Lung (tissue), 12 donors: ENCODE results near the gene GAS5. TPM values are rescaled to one million over a fixed set of nuclear protein-coding genes. Genes with fewer than 3 reads are reported as not detected.

Source experiments
- ATAC-seq: fragments of 200-7000 bp; cut with Tn5 transposase; one replicate; pipeline ENCODE4 v1.9.1; 2020; ENCODE audit warnings: moderate number of reproducible peaks; ENCODE audit not compliant: insufficient read depth, low FRiP score
- DNase-seq, 3 donors: peaks; one replicate each; pipeline ENCODE4 v3.0.0-alpha.2; 2013 to 2017
- H3K27ac ChIP-seq, 2 donors: one replicate each; pipeline ENCODE4 v1.5.1; 2013; ENCODE audit warnings: mild to moderate bottlenecking in 2 of 2, moderate library complexity in 2 of 2, control low read depth in 1 of 2, inconsistent platforms in 1 of 2, low read depth in 1 of 2, low read length in 1 of 2
- H3K27me3 ChIP-seq, 3 donors: one replicate each; pipeline ENCODE4 v1.5.1; 2013; ENCODE audit warnings: low read length in 2 of 3; ENCODE audit not compliant: control insufficient read depth in 3 of 3, insufficient read depth in 3 of 3
- H3K36me3 ChIP-seq, 4 donors: one replicate each; pipeline ENCODE4 v1.5.1; 2013; ENCODE audit warnings: low read length in 4 of 4, mild to moderate bottlenecking in 1 of 4, moderate library complexity in 1 of 4; ENCODE audit not compliant: control insufficient read depth in 4 of 4, insufficient read depth in 4 of 4
- H3K4me1 ChIP-seq, 5 donors: one replicate each; pipeline ENCODE4 v1.5.1; 2013; ENCODE audit warnings: low read length in 5 of 5, mild to moderate bottlenecking in 2 of 5, moderate library complexity in 1 of 5; ENCODE audit not compliant: control insufficient read depth in 5 of 5, insufficient read depth in 5 of 5
- H3K4me3 ChIP-seq: one replicate; pipeline ENCODE4 v1.5.1; 2013; ENCODE audit warnings: mild to moderate bottlenecking, control low read depth, moderate library complexity
- H3K9ac ChIP-seq, 2 donors: one replicate each; pipeline ENCODE4 v1.5.1; 2013; ENCODE audit warnings: low read length in 2 of 2, control low read depth in 1 of 2; ENCODE audit not compliant: insufficient read depth in 1 of 2
- H3K9me3 ChIP-seq, 4 donors: one replicate each; pipeline ENCODE4 v1.5.1; 2013; ENCODE audit warnings: low read length in 3 of 4, mild to moderate bottlenecking in 1 of 4, moderate library complexity in 1 of 4; ENCODE audit not compliant: control insufficient read depth in 4 of 4, insufficient read depth in 3 of 4
- WGBS, 2 donors: extraction: QIAGEN DNeasy Blood & Tissue Kit; methylation state at CpG; one replicate each; pipeline ENCODE4 v1.1.7; 2013; 5-methylcytosine and 5-hydroxymethylcytosine counted together
- polyA plus RNA-seq, 2 donors: library from polyadenylated mRNA; stranded (reverse); fragments of 200-250 nt; gene quantifications; one replicate each; pipeline ENCODE4 v1.2.1, GENCODE V29; 2013
- total RNA-seq, 2 donors: library from RNA; depleted of rRNA in 1 of 2; stranded (reverse); fragments of >200 nt in 1 of 2; gene quantifications; one replicate each; pipeline ENCODE4 v1.2.1, GENCODE V29; 2014 to 2021
- TF ChIP-seq, protein P1 (sequence below): IDR thresholded peaks from 2 replicates; pipeline ENCODE4 v1.5.1; 2012; ENCODE audit warnings: mild to moderate bottlenecking; ENCODE audit errors: control extremely low read depth, extremely low read depth
- donor health status: control.
- donor health status: control.
- donor health status: Bipolar disorder and iron deficiency.
- donor health status: healthy.
- donor health status: DM: yes; HTN: yes; CAD: no.

Gene GAS5
- total and polyA plus RNA-seq, 4 donors = 231 to 1,168 (median 320) TPM

DNA sequence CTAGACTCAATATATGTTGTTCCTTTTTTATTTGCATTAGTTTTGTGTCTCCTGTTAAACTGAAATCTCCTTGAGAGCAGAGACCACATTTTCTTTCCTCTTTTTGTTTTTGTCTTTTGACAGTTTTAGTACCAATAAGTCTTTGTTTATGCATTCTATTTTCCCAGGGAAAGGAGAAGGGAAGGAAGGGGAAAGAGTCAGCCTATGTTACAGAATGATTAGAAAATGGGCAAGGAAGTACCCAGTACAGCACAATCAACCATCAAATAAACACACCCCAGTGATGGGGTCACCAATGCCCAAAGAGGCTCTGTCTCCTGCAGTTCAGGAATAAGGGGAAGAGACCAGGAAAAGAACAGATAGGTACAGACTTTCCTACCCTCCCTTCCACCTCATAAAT, 10.5 kb upstream of the GAS5 start:
- H3K4me3 ChIP-seq = no peak overlapping the region
- ATAC-seq (no peak), DNase-seq (no peak)
- TF ChIP-seq, protein P1, sequence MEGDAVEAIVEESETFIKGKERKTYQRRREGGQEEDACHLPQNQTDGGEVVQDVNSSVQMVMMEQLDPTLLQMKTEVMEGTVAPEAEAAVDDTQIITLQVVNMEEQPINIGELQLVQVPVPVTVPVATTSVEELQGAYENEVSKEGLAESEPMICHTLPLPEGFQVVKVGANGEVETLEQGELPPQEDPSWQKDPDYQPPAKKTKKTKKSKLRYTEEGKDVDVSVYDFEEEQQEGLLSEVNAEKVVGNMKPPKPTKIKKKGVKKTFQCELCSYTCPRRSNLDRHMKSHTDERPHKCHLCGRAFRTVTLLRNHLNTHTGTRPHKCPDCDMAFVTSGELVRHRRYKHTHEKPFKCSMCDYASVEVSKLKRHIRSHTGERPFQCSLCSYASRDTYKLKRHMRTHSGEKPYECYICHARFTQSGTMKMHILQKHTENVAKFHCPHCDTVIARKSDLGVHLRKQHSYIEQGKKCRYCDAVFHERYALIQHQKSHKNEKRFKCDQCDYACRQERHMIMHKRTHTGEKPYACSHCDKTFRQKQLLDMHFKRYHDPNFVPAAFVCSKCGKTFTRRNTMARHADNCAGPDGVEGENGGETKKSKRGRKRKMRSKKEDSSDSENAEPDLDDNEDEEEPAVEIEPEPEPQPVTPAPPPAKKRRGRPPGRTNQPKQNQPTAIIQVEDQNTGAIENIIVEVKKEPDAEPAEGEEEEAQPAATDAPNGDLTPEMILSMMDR = no peak
- H3K27ac ChIP-seq = no peak overlapping the region
- peaks cover 7 to 30% (median 9%) of the 10 kb centered on the region in 4 donors for H3K36me3 ChIP-seq
- no peaks in the 10 kb centered on the region for H3K4me1 ChIP-seq
- no peak overlapping the region for H3K9ac ChIP-seq
- no peaks in the 10 kb centered on the region for H3K27me3 ChIP-seq
- H3K9me3 ChIP-seq = no peaks in the 10 kb centered on the region

GRCh38 chr1:173876732-173877131, 8.9 kb upstream of the GAS5 start:
- H3K4me1 ChIP-seq = no peaks in the 10 kb centered on the region
- ATAC-seq (no peak), DNase-seq (no peak)
- H3K27me3 ChIP-seq = no peaks in the 10 kb centered on the region
- TF ChIP-seq, protein P1 = no peak
- no peaks in the 10 kb centered on the region for H3K9me3 ChIP-seq
- H3K4me3 ChIP-seq = no peak overlapping the region
- H3K9ac ChIP-seq = no peak overlapping the region
- peaks cover 7 to 33% (median 10%) of the 10 kb centered on the region in 4 donors for H3K36me3 ChIP-seq
- 88 to 95% methylated on average over 5 of the region's 5 CpGs for WGBS, 2 donors
- no peak overlapping the region for H3K27ac ChIP-seq

GRCh38 chr1:173871500-173871899, 3.7 kb upstream of the GAS5 start:
- Histone ChIP-seq H3K9ac (peak overlapping the region in 1 of 2 donors; percentile 20), H3K36me3 (peaks cover 6 to 36% (median 15%) of the 10 kb centered on the region in 4 donors), H3K27me3 (no peaks in the 10 kb centered on the region), H3K27ac (no peak overlapping the region), H3K4me3 (no peak overlapping the region), H3K4me1 (peaks cover 2 to 16% (median 7%) of the 10 kb centered on the region in 5 donors), H3K9me3 (no peaks in the 10 kb centered on the region)
- 67 to 93% methylated on average over 2 of the region's 2 CpGs for WGBS, 2 donors
- ATAC-seq (no peak), DNase-seq (no peak)
- TF ChIP-seq, protein P1 = no peak

DNA sequence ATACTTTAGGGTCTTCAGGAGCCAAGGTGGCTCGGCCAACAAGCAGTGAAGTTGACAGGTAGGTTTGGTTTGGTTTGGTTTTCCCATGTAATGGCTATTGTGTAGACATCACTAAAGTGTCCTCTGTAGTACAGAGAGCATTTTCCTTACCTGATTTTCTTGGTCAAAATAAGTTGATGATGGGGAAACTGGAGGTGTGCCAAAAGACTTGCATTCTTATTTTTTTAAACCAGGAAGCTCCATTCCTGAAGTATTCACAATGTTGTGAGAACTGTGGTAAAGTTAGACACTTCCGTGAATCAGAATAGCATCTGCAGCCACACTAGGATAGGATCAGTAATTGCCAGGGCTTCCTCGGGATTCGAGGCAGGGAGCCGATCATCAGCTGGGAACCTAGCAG, 3.3 kb upstream of the GAS5 start:
- Histone ChIP-seq H3K4me3 (no peak overlapping the region), H3K9me3 (no peaks in the 10 kb centered on the region), H3K27ac (peak overlapping the region in 1 of 2 donors; percentile 73), H3K9ac (peak overlapping the region in 1 of 2 donors; percentile 20), H3K36me3 (peaks cover 6 to 38% (median 17%) of the 10 kb centered on the region in 4 donors), H3K27me3 (no peaks in the 10 kb centered on the region), H3K4me1 (peaks cover 4 to 21% (median 7%) of the 10 kb centered on the region in 5 donors)
- ATAC-seq = no peak
- TF ChIP-seq, protein P1 = no peak
- 72 to 77% methylated on average over 5 of the region's 5 CpGs for WGBS, 2 donors
- no peak for DNase-seq
